ENCODE measurements around the gene YLPM1. TPM values are rescaled to one million over a fixed set of nuclear protein-coding genes. Genes with fewer than 3 reads are reported as not detected.

Gene YLPM1
- total and polyA plus RNA-seq, 2 donors (not counting 3 experiments of a cell fraction or from before 2014, with no cell fraction given) = 14.9 to 85.7 TPM

GRCh38 chr14:74834692-74835392, 71.7 kb downstream of the YLPM1 start:
- no peak for FAIRE-seq
- CTCF ChIA-PET = interaction anchor here (1.0 to 1.5 kb wide), 3 partner anchors 26 to 226 kb away, joined by 3 to 7 read pairs (median 3); no protein-coding TSS in a partner anchor
- dilution Hi-C loops (cut with MboI; ENCODE audit: extremely low pct_ligation_motif_present, low sequenced_read_pairs) = no loop called here
- POLR2A ChIA-PET = interaction anchor here (0.6 kb wide), 1 partner anchor 826 kb away, joined by 3 read pairs; the partner anchor contains the start of gene TTLL5
- peak overlapping the region; percentile 46 for H3K27ac ChIP-seq (ENCODE audit: insufficient read depth, low read depth, low read length)
- no peaks in the 10 kb centered on the region for H4K20me1 ChIP-seq (replicated peaks; ENCODE audit: control insufficient read depth, extremely low read depth, insufficient read depth, low read length)
- H3K9me3 ChIP-seq (replicated peaks; ENCODE audit: control insufficient read depth, insufficient read depth, low read length) = no peaks in the 10 kb centered on the region
- H2AFZ ChIP-seq (ENCODE audit: low read depth, low read length) = no peak overlapping the region
- no peak overlapping the region for H3K9ac ChIP-seq (replicated peaks; ENCODE audit: extremely low read depth, insufficient read depth, low read length)
- no TSS peak for BruUV-seq (replicated peaks)
- H3K4me1 ChIP-seq (ENCODE audit: control insufficient read depth, extremely low read depth, insufficient read depth, low read length) = peaks cover 11% of the 10 kb centered on the region
- no peak for DNase-seq (ENCODE audit: low read depth, low spot score)
- no peak overlapping the region for H3K4me3 ChIP-seq (replicated peaks in 1 of 3; ENCODE audit: insufficient read depth in 1 of 3, low read depth in 1 of 3, low read length in 3 of 3)
- H3K79me2 ChIP-seq (ENCODE audit: control insufficient read depth, insufficient read depth, low read length) = no peaks in the 10 kb centered on the region
- TF ChIP-seq CTCF (IDR thresholded peaks at IDR 0.05; ENCODE audit: extremely low read depth in 1 of 2, insufficient read depth in 1 of 2, low read depth in 1 of 2, low read length in 2 of 2) = no peak
- no peak for TF ChIP-seq JUN (IDR thresholded peaks at IDR 0.05; ENCODE audit: borderline replicate concordance, insufficient read depth, insufficient read length, low read depth)
- no peak for TF ChIP-seq GATA2 (IDR thresholded peaks at IDR 0.05; ENCODE audit: insufficient read depth, insufficient read length, low read depth, low read length)
- TF ChIP-seq FOS (IDR thresholded peaks at IDR 0.05; ENCODE audit: borderline replicate concordance, insufficient read depth, low read length) = no peak
- TF ChIP-seq POLR2AphosphoS5 (IDR thresholded peaks at IDR 0.05; ENCODE audit: insufficient read depth, low read depth, low read length) = no peak
- no peak for TF ChIP-seq EZH2 (IDR thresholded peaks at IDR 0.05; ENCODE audit: borderline replicate concordance, low read depth, low read length, severe bottlenecking)
- no peak for TF ChIP-seq POLR2A (IDR thresholded peaks at IDR 0.05; ENCODE audit: low read depth, low read length)
- TF ChIP-seq MAX (IDR thresholded peaks at IDR 0.05; ENCODE audit: insufficient read depth, insufficient read length) = no peak
- no peak for TF ChIP-seq MYC (IDR thresholded peaks at IDR 0.05; ENCODE audit: low read depth, low read length)
- peaks cover 8 to 17% of the 10 kb centered on the region in 2 experiments for H3K36me3 ChIP-seq (ENCODE audit: control insufficient read depth in 2 of 2, extremely low read depth in 1 of 2, insufficient read depth in 2 of 2, low read length in 2 of 2)
- intact Hi-C loops (cut with micrococcal nuclease) = no loop called here
- peak overlapping the region; percentile 58 for H3K4me2 ChIP-seq (ENCODE audit: insufficient read depth, low read length)
- H3K9me1 ChIP-seq (replicated peaks; ENCODE audit: control insufficient read depth, extremely low read depth, insufficient read depth, low read length) = no peaks in the 10 kb centered on the region
- no peaks in the 10 kb centered on the region for H3K27me3 ChIP-seq (ENCODE audit: control insufficient read depth in 2 of 2, insufficient read depth in 2 of 2, low read length in 2 of 2)
